GM21825 (cell line): ENCODE results near the gene KLHL30.

Experiments used
- ATAC-seq: cut with Tn5 transposase; IDR thresholded peaks from one replicate; pipeline ENCODE4 v1.9.1; 2021; ENCODE audit warnings: mild to moderate bottlenecking, moderate library complexity; ENCODE audit not compliant: unreplicated experiment

Gene KLHL30, protein sequence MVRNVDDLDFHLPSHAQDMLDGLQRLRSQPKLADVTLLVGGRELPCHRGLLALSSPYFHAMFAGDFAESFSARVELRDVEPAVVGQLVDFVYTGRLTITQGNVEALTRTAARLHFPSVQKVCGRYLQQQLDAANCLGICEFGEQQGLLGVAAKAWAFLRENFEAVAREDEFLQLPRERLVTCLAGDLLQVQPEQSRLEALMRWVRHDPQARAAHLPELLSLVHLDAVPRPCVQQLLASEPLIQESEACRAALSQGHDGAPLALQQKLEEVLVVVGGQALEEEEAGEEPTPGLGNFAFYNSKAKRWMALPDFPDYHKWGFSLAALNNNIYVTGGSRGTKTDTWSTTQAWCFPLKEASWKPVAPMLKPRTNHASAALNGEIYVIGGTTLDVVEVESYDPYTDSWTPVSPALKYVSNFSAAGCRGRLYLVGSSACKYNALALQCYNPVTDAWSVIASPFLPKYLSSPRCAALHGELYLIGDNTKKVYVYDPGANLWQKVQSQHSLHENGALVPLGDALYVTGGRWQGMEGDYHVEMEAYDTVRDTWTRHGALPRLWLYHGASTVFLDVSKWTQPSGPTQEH

DNA sequence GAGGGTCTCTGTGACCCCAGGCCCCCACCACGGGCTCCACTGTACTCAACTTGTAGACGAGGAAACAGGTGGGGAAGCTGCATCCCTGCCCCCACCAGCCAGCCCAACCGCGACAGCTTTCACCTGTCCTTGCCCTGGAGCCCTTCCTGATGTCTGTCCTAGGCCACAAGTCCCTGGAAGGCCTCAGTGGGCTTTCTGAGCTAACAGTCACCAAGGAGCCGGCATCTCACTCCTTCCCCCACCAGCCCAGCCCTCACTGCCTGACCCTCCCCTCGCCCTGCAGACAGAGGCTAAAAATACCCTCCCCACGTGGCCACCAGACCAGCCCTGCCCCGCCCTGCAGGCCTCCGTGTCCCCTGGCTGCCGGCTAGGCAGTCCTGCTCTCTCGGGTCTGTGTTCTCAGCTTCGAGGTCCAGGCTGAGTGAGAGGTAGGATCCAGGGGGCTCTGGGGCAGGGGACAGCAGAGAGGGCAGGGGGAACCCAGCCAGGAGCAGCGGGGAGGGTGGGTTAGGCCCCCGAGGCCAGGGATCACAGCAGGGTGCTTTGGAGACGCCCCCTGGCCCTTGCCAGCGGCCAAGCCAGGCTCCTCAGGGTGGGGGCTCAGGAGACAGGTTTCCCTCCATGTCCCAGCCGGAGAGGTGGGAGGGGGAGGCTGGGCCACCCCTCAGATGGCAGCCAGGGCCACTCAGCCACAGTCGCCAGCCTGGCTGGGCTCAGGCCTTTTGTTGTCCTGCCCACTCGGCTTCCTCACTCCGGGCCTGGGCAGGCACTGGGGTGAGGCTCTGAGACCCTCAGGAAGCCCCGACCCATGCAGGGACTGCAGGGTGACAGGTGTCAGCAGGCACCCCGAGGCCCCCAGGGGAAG is at the start of gene KLHL30:
Gene KLHL30 (plus strand): TSS at position 338 of the 865 bp plus-strand sequence. CDS start 2,087 bp downstream, outside the sequence.
- no peak for ATAC-seq

DNA sequence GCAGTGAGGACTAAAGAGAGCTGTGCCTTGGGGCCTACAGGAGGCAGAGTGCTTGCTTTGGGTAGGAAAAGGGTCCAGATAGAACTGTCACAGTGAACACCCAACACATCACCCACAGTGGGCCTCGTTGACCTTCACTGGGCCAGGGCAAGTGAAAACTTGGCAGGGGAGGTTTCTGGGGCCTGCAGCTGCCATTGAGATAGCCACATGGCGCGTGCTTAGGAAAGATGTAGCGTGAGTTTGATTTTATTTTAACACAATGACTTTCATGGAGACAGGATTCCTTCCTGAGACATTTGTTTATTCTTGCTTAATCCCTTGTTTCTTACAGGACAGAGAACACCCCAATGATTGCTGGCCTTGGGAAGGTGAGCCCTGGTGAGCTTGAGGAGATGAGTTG is 47.6 kb upstream of the KLHL30 start:
- no peak for ATAC-seq

DNA sequence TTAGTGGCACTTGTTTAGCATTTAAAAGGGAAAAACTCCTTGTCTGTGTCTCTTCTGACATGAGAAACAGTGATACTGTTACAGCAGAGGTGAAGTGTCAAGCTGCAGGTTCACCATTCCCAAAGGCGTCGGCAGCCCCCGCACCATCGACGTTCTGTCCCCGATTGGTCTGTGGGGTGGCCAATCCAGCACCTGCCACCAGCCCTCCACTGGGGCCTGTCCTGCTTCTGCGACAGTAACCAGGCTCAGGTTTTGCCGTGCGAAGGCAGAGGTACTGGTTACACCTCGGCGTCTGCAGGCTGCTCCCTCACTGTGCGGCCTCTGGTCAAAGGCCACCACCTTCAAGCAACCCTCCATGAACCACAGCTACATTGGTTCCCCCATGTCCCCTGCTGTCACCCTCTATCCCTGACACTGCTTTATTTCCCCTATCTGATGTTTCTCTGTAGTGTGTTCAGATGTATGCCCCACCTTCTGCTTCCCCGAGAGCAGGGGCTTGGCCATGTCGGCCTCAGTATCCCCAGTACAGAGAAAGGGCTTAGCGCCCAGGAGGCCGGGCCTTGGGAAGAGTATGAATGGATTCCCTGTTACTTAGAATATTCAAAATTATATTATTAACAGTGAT is 46.9 kb upstream of the KLHL30 start:
- ATAC-seq: no peak

DNA sequence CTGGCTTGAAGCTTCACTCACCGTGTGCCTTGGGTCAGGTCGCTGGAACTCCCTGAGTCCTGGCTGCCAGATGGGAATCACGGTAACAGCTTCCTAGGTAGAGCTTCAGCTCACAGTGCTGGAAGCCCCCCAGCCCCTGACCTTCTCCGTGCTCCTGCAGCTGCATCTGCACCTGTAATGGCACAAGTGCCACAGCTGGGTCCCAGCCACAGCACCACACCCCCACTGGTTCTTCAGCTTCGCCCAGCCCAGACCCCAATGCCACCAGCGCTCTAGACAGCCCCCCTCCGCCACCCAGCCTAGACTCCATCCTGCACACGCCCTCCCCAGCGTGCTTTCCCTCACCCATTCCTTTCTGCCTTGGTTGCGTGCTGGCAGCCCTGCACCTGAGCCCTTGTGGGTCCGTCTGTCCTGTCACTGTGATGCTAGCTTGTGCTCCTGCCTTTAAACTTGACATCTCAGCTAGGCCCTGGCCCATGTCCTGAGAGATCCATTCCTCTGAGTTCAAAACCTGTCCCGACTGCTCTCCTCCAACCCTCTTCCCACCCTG is 45.9 kb upstream of the KLHL30 start:
- ATAC-seq: no peak

DNA sequence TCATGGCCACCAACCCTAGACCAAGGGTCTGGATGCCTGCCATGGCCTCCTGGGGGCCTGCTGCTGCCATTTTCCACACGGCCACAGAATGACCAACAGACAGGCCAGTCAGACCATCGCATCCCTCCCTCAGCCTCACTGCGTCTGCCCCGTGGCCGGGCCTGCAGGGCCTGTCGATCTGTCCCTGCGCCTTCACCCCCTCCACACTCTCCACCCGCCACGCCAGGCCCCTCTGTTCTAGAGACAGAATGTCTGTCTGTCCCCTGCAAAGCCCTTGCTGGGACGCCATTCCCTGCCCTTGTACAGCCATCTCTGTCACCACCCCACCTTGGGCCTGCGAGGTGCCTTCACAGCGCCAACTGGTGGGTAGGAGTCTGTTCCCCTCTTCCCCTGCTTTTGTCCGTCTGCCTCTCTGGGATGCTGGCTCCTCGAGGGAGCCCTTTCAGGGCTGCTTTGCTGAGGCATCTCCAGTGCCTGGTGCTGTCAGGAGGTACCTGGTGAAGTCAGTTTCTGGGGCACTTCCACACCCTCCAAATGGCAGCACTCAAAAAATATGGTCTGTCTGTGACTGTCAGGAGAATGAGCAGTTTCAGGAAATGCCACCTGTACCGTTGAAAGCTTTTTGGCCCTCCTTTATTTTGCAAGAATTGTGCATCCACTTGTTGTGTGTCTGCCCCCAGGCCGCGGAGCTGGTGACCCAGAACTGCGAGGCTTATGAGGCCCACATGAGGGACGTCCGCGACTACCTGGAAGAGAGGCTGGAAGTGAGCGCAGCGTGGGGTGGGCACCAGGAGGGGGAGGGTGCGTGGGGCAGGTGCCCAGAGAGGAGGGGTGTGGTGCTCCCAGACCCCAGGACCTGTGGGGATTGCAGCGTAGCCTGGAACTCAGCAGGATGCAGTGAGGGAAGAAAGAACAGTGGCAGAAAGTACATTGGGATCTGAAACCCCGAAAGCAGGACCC is 45.0 kb upstream of the KLHL30 start:
- no peak for ATAC-seq

DNA sequence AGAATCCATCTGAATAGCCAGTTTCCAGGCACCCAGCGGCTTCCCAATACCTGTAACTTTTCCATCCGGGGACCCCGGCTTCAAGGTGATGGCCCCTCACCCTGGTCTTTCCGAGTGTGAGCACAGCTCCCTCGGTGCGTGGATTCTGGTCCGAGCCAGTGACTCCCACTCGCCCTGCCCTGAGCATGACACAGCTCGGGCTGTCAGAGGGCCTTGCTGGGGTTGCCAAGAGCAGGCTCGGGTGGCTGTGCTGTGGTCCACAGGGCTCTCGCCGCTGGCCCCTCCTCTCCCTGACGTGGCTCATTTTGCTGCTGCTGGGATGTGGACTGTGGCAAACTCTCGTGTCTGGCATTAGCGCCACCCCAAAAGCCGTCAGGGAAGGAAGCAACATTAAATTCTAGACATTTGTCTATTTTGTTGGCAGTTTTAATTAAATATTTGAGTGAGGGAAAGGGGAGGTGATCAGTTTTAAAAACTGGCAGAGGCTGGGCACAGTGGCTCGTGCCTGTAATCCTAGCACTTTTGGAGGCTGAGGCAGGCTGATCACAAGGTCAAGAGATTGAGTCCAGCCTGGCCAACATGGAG is 43.9 kb upstream of the KLHL30 start:
- no peak for ATAC-seq

DNA sequence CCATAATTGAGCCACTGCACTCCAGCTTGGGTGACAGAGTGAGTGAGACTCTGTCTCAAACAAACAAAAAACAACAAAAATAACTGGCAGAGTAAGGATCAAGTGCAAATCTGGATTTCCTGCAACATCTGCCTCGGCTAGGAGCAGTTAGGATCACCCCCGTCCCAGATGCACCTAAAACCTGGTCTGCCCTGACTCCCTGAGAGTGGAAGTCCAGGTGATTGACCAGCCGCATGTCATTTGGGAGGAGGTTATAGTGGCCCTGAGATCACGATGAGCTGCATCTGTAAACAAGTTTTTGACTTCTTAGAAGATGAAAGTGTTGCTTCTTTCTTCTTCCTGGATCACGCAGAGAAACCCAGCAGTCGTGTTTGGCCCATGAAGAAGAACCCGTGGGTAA is 43.3 kb upstream of the KLHL30 start:
- no peak for ATAC-seq

DNA sequence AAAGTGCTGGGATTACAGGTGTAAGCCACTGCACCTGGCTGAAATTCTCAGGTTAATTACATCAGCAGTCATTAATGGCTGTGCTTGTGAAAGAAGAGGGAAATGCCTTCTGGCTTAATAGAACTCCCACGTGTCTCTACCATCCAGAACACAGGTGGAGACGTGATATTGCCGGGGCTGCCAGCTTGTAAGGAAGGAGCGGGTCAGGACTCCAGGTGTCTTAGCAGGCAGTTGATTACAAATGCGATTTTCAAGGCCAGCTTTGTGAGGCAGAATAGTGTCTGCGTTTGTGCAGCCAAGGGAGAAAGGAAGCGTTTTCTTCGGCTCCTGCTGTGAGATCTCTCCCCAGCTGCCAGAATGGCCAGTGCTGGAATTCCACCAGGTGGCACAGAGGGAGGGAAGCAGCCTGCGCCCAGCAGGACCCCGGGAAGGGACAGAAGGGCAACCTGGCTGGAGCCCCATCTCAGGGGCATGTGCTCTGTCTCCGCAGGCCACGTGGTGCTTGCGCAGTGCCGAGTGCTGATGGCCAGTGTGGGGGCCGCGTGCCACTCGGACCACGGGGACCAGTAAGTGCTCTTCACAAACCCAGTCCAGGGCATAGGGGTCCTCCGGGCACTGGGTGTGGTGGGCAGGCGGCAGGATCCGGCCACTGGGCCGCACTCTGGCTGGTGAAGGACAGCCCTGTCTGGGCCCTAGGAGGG is 42.0 kb upstream of the KLHL30 start:
- ATAC-seq: no peak

DNA sequence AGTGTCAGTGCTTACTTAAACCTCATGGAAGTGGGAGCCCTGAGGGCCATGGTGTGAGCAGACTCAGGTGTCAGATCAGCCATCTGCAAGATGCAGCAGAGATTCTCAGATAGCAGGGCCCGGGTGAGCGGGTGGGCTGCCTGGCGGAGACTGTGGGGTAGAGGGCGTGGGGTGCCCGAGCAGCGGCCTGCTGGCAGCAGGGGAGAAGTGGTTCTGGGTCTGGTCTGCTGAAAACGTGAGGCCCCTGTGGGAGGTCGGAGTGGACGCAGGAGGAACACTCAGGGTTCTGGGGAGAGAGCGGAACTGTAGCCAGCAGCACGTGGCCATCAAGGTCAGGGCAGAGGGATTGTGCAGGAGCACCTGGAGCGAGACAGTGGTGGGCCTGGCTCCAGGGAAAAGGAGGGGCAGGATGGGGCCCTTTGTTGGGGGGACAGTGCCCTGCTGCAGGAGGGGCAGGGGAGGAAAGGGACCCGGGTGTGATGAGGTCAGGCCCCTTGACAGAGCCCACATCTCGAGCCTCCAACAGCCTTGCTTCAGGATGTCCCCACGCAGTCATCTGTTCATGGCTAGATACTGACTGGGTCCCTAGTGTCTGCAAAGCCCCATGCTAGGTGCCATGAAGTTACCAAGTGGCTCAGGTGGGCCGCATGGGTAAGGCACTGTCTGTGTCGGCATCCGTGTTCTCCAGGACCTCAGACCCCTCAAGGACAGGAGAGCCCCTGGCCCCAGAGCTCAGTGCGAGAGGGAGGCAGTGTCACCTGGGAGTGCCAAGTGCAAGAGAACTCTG is 41.1 kb upstream of the KLHL30 start:
- no peak for ATAC-seq

DNA sequence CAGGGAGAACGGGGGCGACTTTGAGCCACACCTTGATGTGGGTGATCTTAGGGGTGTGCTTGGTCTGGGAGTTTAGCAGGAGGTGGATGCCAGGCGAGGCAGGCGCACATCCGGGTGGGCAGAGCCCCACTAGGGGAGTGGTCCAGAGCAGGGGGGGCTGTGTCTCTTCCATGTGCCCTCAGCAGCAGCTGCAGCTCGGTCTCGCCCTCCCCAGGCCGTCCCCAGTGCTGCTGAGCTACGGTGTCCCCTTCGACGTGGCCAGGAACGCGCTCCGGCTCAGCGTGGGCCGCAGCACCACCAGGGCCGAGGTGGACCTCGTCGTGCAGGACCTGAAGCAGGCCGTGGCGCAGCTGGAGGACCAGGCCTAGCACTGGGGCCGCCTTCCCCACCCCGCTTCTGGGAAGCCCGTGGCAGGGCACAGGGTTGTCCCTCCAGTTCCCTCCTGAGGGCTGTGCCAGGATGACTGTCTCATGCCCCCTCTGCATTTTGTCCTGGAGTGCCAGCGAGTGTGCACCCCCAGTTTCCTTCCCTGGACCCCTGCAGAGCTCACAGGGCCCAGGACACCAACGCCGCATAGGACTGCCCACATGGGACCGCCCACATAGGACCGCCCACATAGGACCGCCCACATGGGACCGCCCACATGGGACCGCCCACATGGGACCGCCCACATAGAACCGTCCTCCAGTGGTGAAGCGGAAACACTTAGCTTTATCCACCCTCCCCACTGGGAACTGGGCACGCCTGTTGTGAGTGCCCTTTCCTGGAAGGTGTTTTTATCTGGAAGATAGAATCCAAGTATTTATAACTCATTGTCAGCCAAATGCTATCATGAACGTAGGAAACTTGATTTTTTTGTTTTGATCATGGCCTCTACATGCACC is 40.2 kb upstream of the KLHL30 start:
- peak; percentile 72 for ATAC-seq

DNA sequence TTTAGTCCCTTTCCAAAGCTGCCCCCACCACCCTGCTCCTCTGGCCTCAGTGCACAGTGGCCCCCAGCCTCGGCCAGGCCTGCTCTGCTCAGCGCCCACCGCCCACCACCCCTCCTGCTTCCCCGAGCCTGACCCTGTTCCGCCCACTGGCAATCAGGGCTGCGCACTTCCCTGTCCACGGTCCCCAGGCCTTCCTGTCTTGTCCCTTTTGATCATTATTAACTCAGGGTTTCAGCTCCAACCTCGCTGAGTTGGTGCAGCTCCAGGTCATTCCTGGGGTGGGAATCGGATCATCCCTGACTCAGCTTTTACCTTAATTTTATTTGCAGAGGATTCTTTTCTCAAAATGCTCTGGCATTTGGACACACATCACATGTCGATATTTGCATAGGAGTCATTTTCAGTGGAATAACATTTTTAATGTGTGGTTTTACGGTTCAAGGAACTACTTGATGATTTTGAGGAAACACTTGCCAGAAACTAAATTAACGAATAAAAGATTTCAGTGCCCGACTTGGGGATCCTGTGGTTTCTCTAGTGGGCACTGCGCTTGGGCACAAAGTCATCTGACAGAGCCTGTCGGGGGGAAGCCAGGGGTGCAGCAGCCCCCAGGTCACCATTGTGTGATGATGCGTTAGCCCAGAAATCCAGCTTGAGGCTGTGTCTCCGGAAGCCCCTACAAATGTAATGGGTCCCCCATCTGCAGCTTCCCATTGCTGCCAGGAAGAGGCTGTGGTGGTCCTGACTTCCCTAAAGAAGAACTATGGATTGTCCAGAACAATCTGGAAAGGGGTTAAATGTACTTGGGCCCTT is 39.4 kb upstream of the KLHL30 start:
- ATAC-seq: peak; percentile 8

DNA sequence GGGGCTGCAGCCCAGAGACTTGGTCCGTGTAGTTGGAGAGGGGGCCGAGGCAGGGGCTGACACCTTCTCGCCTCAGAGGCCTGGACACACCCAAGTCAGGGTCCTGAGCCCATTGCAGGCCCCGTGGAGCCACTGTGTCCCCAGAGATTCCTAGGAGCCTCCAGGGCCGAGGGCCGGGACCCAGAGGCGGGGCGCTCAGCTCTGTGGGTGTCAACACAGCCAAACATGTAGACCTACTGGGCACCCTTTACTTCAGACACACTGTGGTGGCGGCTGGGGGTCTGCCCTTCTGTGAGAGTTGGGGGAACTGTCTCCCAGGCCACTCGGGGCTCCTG is 38.8 kb upstream of the KLHL30 start:
- no peak for ATAC-seq

DNA sequence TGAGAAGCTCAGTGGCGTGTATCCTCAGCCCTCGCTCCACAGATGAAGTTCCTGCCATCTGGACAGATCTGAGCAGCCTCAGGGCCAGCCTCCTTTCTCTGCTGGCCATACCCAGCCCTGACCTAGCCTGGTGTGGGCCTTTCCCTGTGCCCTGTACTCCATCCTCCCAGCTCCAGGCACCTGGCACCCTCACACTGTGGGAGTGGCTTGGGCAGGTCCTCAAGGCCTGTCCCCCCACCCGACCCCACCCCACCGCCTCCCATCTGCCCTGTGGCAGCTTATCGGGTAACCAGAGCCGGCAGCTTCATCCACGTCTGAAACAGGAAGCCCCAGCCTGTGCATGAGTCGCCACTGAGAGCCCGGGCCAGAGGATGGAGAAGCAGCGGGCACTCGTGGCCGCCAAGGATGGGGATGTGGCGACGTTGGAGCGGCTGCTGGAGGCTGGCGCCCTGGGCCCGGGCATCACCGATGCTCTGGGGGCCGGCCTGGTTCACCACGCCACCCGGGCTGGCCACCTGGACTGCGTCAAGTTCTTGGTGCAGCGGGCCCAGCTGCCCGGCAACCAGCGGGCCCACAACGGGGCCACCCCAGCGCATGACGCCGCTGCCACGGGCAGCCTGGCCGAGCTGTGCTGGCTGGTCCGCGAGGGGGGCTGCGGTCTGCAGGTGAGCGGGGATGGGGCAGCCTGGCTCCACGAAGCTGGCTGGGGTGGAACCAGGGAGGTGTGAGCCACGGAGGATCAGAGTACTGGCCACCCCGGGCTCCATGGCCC is 38.2 kb upstream of the KLHL30 start, which contains the start of gene ESPNL:
Gene ESPNL (plus strand): TSS at position 292 of the 772 bp plus-strand sequence. CDS start 80 bp downstream, at position 372.
- no peak for ATAC-seq

DNA sequence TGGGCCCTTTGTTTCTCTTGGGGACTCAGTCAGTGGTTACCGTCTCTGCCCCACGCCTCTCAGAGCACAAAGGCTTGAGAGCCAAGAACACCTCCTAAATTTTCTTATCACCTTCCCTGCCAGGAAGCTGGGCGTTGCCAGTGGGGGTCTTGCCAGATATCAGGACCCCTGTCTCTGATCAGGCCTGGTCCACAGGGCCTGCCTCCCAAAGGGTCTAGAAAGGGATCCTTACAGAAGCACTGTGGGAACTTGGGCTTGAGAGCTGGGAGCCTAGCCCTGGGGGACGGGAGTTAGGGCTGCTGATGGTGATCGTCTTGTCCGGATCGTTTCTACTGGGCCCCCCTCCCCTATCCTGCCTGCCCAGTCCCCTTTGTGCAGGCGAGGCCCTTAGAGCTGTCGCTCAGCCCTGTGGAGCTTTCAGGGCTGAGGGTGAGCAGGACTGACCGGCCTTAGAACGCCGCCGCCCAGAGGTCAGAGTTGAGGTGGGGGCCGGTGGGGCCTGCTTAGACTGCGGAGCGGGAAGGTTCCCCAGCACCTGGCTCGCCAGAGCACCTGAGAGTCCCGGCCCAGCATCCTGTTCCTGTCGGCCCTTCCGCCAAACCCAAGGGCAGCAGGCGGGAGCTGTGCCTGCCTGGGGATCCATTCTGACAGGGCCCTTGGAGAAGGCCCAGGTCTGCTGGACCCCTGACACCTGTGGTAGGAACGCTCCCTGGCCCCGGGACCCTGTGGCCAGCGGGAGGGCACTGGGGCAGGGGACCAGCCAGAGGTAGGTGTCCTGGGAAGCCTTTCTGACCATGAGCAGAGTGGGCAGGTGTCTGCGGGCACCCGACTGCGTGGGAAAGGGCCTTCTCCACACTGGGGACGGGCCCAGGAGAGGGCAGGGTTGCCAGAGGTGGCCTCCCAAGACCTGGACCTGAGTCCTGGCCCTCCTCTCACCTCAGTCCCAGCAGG is 37.4 kb upstream of the KLHL30 start:
- no peak for ATAC-seq
